Measurements from ENCODE around the gene CCKAR. TPM values are rescaled to one million over a fixed set of nuclear protein-coding genes. Genes with fewer than 3 reads are reported as not detected.
A peak's percentile ranks its signal among the peaks of the same experiment; 100 is the strongest.

CCKAR gene
- total RNA-seq, 4 donors from 2014 or later: not detected

- H3K4me3 ChIP-seq: no peak overlapping the region
- no peak overlapping the region for H3K27ac ChIP-seq
- no peaks in the 10 kb centered on the region for H3K27me3 ChIP-seq
- H3K36me3 ChIP-seq: no peaks in the 10 kb centered on the region
- TF ChIP-seq CTCF (IDR thresholded peaks at IDR 0.05) (no peak), POLR2A (IDR thresholded peaks at IDR 0.05) (no peak)
- H3K4me1 ChIP-seq: no peaks in the 10 kb centered on the region
- intact Hi-C loops (cut with DNase I; ENCODE audit: low total_unique reads): no loop called here
- no peaks in the 10 kb centered on the region for H3K9me3 ChIP-seq
- DNase-seq: no peak
Measured at GRCh38 chr4:26490960-26491284, 638 bp upstream of the CCKAR start.

- no peak for TF ChIP-seq POLR2A (IDR thresholded peaks at IDR 0.05)
- no peak for TF ChIP-seq CTCF (IDR thresholded peaks at IDR 0.05)
- DNase-seq: no peak
- no peaks in the 10 kb centered on the region for H3K27me3 ChIP-seq
- H3K4me3 ChIP-seq: no peak overlapping the region
- intact Hi-C loops (cut with DNase I; ENCODE audit: low total_unique reads): no loop called here
- H3K4me1 ChIP-seq: no peaks in the 10 kb centered on the region
- no peak overlapping the region for H3K27ac ChIP-seq
- H3K36me3 ChIP-seq: no peaks in the 10 kb centered on the region
- H3K9me3 ChIP-seq: no peaks in the 10 kb centered on the region
Measured at GRCh38 chr4:26489101-26489985, 941 bp downstream of the CCKAR start.

- no peak overlapping the region for H3K27ac ChIP-seq
- no peaks in the 10 kb centered on the region for H3K4me1 ChIP-seq
- no peak overlapping the region for H3K4me3 ChIP-seq
- H3K36me3 ChIP-seq: no peaks in the 10 kb centered on the region
- DNase-seq: no peak
- H3K27me3 ChIP-seq: no peaks in the 10 kb centered on the region
- TF ChIP-seq CTCF (IDR thresholded peaks at IDR 0.05) (no peak), POLR2A (IDR thresholded peaks at IDR 0.05) (no peak)
- H3K9me3 ChIP-seq: no peaks in the 10 kb centered on the region
- intact Hi-C loops (cut with DNase I; ENCODE audit: low total_unique reads): no loop called here
Measured at GRCh38 chr4:26485684-26486083, 4.6 kb downstream of the CCKAR start.

- Histone ChIP-seq H3K4me3 (no peak overlapping the region), H3K27me3 (no peaks in the 10 kb centered on the region), H3K36me3 (no peaks in the 10 kb centered on the region), H3K4me1 (no peaks in the 10 kb centered on the region), H3K9me3 (no peaks in the 10 kb centered on the region), H3K27ac (peak overlapping the region; percentile 56 to 85)
- TF ChIP-seq POLR2A (IDR thresholded peaks at IDR 0.05): no peak
- no peak for TF ChIP-seq CTCF (IDR thresholded peaks at IDR 0.05)
- no peak for DNase-seq
- intact Hi-C loops (cut with DNase I; ENCODE audit: low total_unique reads): no loop called here
Measured at GRCh38 chr4:26484516-26484915, 5.8 kb downstream of the CCKAR start.

- H3K27ac ChIP-seq: peak overlapping the region; percentile 56 to 85
- no peaks in the 10 kb centered on the region for H3K36me3 ChIP-seq
- no peaks in the 10 kb centered on the region for H3K9me3 ChIP-seq
- peak; percentile 27 to 76 for DNase-seq
- no peak overlapping the region for H3K4me3 ChIP-seq
- no peaks in the 10 kb centered on the region for H3K27me3 ChIP-seq
- TF ChIP-seq CTCF (IDR thresholded peaks at IDR 0.05): no peak
- intact Hi-C loops (cut with DNase I; ENCODE audit: low total_unique reads): no loop called here
- no peaks in the 10 kb centered on the region for H3K4me1 ChIP-seq
Measured at GRCh38 chr4:26484032-26484515, 6.2 kb downstream of the CCKAR start.
